GM21423 (cell line): ENCODE measurements around the gene ZNF155.

Source experiments
- ATAC-seq: cut with Tn5 transposase; IDR thresholded peaks from one replicate; pipeline ENCODE4 v1.9.1; 2021; ENCODE audit warnings: mild to moderate bottlenecking, moderate library complexity; ENCODE audit not compliant: unreplicated experiment

The ZNF155 gene

DNA sequence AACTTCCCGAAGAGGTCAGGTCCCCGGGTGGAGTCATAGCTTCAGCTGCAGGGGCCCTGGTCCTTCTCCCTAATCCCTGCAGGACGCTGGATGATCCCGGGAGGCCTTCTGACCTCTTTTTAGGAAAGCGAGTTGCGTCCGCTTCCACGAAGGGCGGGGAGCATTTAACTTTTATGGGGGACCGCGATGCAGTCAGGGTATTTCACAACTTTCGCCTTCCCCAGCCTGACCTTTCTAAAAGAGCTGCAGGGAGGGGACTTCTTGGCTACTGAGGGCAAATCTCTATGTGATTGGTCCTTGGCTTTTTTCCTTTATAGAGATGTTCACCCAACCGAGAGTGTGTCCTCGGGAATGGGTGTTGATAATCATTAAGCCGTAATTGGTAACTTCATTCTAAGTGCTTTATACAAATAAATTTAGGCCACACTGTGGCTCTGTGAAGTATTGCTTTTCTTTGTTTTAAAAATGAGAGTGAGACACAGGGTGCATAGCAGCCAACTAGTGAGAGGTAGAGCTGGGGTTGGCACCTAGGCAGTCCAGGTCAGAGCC, 19.5 kb downstream of the ZNF155 start:
- ATAC-seq: peak; percentile 15

DNA sequence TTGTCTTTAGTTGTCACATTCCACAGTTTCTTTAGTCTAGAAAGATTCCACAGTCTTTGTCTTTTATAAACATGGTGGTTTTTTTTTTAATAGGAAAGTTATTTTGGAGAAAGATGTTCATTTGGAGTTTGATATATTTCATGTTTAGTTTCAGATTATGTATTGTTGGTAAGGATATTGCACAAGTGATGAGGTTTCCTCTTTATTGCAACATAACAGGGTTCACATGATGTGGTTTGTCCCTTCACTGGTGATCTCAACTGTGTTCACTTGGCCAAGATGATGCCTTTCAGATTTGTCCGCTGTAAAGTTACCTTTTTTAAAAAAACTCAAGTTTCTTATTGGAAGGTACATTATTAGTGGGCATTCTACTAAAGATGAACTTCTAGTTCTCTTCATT, 22.0 kb downstream of the ZNF155 start:
- ATAC-seq: no peak

DNA sequence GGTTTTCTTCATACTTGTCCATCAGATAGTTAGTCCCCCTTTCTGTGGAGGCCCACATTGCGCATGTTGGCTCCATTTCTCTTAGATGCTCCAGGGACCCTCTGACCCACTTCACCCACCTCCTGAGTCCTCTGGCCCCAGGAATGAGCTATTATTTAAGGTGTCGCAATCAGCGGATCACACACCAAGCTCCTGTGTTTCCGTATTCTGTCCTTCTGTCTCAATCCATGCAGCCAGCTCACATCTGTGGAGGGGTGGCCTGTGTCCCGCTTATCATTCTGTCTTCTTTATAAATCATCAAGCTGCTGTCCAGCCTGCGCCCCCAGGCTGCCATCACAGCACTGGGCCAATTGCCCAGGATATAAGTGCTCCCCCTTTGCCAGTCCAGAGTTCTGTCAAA, 23.5 kb downstream of the ZNF155 start:
- ATAC-seq: no peak

DNA sequence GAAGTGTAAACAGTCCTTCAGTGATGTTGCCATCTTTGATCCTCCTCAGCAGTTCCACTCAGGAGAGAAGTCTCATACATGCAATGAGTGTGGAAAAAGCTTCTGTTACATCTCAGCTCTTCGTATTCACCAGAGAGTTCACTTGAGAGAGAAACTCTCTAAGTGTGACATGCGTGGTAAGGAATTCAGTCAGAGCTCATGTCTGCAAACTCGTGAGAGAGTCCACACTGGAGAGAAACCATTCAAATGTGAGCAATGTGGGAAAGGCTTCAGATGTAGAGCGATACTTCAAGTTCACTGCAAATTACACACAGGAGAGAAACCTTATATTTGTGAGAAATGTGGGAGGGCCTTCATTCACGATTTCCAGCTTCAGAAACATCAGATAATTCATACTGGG, 26.5 kb downstream of the ZNF155 start:
- ATAC-seq: no peak

DNA sequence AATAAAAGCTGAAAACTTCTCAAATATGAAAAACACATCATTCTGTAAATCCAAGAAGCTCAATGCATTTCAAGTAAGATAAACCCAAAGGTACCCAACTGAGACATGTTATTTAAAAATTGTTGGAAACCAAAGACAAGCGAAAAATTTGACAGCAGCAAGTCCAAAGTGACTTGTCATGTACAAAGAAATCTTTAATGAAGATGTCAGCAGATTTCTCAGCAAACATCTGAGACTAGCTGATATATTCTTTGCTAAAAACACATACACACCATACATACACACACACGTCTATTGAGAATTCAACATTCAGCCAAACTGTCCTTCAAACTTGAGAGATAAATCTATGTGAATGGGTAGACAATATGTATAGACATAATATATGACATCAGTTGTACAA, 35.5 kb downstream of the ZNF155 start:
- no peak for ATAC-seq

DNA sequence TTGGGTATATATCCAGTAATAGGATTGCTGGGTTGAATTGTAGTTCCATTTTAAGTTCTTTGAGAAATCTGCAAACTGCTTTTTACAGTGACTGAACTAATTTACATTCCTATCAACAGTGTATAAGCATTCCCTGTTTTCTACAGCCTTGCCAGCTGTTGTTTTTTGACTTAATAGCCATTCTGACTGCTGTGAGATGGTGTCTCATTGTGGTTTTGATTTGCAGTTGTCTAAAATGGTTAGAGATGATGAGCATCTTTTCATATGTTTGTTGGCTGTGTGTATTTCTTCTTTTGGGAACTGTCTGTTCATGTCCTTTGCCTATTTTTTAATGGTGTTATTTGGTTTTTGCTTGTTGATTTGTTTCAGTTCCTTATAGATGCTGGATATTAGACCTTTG, 37.2 kb downstream of the ZNF155 start:
- ATAC-seq: no peak

DNA sequence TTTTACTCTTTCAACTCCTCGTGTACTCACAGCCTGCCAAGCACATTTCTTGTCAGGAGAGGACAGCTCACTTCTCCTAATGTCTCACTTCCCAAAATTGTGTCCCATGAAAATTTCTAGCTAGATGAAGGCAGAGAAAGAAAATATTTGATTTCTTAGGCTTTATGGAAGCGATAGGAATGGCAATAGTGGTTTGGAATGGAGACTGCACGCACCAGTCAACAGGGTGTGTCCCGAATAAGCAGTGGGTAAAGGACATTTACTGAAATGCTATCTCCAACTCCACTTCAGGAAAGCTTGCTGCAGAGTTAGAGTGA, 40.9 kb downstream of the ZNF155 start:
- no peak for ATAC-seq

DNA sequence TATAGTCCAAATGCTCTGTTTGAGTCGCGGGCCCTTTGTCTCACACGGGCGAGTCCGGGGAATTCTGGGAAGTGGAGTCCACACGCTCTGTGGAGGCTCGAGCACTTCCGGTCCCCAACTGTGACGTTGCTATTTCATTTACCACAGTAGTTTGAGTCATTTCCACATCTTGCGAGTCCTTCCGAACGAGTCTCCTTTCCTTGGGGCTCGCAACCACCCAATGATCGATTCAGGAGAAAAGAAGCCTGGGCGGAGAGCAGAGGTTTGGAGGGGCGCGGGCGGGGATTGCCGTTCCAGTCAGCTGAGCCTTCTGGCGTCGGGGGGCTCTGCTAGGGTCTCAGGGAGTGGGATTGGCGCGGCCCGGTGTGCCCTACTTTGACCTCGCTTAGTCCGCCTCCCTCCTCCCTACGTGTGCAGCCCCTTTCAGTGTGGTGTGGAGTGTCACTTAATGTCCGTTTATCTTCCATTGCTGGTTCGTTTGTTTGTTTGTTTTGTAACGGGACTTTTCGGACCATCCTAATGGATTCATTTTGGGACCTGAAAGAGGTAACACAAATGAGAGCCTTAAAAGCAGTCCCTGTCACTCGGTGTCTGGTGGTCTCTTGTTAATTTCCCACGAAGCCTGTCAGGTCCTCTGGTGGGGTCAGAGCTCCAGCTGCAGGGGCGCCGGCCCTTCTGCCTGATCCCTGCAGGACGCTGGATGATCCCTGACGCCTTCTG, 41.4 kb downstream of the ZNF155 start, which contains the start of gene ZNF222:
TSS of gene ZNF222 (plus strand) at position 163 of the 720 bp plus-strand sequence. CDS start at position 221, 58 bp downstream.
- peak; percentile 96 for ATAC-seq

DNA sequence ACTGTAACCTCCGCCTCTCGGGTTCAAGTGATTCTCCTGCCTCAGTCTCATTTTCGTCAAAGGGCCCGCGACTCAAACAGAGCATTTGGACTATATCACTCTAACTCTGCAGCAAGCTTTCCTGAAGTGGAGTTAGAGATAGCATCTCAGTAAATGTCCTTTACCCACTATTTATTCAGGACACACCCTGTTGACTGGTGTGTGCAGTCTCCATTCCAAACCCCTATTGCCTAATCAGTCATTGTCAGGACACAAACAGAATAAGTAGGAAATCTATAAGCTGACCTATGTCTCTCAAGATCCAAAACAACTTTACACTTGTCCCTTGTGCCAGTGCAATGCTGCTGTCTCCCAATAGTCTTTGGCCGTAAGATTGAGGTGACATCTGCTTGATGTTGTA, 42.6 kb downstream of the ZNF155 start:
- ATAC-seq: no peak

DNA sequence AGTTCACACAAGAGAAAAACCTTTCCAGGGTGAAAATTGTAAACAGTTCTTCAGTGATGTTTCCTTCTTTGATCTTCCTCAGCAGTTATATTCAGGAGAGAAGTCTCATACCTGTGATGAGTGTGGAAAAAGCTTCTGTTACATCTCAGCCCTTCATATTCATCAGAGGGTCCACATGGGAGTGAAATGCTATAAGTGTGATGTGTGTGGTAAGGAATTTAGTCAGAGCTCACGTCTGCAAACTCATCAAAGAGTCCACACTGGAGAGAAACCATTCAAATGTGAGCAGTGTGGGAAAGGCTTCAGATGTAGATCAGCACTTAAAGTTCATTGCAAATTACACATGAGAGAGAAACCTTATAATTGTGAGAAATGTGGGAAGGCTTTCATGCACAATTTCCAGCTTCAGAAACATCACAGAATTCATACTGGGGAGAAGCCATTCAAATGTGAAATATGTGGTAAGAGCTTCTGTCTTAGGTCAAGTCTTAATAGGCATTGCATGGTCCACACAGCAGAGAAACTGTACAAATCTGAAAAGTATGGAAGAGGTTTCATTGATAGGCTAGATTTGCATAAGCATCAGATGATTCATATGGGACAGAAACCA, 48.1 kb downstream of the ZNF155 start:
- no peak for ATAC-seq

DNA sequence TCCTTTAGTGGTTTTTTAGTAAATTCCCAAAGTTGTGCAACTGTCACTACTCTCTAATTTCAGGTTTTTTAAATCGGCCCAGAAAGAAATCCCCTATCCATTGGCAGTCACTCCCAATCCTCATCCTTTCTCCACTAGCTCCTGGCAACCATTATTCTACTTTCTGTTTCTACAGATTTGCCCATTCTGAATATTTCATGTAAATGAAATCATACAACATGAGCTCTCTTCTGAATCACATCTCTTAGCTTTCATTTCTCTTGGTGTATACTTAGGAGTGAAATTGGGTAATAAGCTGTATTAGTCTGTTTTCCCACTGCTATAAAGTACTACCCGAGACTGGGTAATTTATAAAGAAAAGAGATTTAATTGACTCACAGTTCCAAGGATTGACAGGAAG, 58.2 kb downstream of the ZNF155 start:
- ATAC-seq: no peak
